HG03064 (cell line): Measurements from ENCODE around the gene ZFHX3.

Experiments used
- ATAC-seq: cut with Tn5 transposase; IDR thresholded peaks from one replicate; pipeline ENCODE4 v1.9.1; 2021; ENCODE audit warnings: low read depth; ENCODE audit not compliant: unreplicated experiment

ZFHX3 gene

DNA sequence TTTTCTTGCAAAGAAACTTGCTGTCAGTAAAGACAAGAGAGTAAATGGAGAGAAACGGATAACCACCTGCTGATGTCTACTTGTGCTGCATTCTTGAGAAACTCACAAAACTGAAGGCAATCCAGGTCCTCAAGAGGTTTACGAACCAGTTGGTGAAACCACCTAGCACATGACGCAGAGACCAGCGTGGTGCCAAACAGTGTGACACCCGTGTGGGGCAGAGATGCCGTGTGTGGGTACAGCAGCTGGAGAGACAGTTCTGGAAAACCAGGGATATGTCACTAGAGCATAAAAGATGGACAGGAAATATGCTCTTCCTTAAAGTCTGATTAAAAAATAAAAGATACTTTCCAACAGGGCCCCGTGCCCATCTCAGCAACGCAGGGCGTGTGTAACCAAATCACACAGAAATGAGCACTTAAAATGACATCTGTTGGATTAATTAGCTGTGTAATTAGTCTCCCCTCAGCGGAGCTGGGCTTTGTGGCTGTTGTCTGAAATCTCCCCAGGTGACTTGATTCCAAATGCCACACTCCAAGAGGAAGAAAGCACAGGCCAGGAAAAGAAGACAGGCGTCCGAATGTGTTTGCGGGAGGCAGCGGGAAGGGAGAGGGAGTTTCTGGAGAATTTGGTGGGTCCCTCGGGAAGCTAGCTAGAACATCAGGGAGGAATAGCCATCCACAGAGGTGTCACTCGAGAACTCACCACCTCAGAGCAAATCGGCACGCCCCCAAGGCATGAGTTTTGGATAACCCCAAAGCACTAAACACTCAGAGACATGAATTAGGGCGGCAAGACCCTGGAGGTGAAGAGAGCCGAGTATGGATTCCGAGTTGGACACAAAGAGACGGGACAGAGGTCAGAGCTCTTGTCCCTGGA, 109.8 kb downstream of the ZFHX3 start:
- no peak for ATAC-seq

DNA sequence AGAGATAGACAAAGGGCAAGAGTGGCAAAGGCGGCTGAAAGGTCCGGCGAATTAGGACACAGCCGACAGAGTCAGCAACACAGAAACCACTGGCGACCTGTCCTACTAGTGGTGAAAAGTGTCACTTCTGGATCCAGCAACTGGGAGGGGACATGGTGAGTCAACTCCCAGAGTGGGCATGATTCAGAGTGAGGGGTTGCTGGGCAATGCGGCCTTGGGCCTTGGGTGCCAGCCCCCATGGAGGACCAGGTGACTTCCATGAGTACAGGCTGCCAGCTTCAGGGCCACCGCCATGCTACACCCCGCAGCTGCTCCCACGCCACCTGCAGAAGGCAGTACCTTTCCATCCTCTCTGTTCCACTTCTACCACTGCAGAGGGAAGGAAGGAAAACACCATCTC, 110.6 kb downstream of the ZFHX3 start:
- ATAC-seq = no peak

DNA sequence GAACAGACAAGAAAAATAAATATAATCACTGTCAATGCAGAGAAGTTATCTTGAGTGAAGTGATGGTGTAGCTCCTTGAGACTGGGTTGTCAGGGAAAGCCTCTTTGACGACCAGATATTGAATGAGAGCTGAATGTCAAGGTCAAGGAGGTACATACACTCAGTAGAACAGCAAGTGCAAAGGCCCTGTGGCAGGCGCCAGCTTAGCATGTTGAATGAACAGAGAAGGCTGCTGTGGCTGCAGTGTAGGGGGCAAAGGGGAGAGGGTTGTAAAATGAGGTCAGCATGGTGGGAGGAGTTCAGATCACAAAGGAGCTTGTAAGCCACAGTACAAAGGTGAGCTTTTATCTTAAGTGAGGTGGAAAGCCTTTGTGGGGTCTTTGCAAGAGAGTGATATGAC, 111.5 kb downstream of the ZFHX3 start:
- no peak for ATAC-seq

DNA sequence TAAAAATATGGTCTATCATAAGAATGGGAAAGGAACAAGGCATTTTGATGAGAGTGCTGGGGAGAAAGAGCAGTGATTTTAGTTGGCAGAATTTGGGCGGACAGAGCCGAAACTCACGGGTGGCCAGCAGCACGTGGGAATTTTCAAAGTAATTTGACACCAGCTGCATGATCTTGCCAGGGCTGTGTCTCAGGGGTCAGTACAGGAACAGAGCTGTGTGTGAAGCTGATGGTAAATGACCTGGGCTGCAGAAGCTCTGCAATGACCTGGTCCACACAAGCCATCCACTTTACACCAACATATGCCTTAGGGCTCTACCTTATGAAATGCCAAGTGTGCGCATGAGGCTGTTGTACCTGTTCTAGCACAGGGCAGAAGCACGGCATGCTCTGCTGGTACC, 112.0 kb downstream of the ZFHX3 start:
- ATAC-seq = no peak

DNA sequence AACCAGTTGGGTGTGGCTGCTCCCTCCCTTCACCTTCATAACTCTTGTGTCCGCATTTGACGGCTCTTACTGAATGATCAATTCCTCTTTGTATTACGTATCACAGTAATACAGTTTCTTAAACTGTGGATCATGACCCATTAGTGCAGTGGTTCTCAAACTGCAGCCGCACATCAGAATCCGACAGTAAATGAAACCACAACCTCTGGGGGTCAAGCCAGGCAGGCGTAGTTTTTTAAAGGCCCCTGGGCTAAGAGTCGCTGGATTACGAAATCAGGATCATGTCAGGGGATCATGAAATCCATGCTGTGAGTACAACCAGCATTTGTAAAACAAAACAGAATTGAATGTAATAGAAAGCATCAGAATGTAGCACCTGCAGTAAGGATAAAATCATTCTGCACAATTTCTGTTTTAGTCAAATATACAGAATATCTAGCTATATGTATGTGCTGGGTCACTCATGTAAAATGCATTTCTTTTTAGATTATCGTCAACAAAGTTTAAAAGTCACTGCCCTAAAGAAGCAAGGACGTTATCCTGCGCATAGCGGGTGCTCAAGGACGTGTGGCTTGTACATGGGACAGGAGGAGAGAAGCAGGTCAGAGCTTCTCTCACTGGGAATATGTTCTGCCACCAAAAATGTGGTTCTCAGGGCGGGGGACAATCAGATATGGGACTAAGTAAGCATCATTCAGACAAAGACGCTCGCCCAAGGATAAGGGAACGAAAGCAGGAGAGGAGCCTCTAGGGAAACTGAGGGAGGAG, 113.1 kb downstream of the ZFHX3 start:
- no peak for ATAC-seq

DNA sequence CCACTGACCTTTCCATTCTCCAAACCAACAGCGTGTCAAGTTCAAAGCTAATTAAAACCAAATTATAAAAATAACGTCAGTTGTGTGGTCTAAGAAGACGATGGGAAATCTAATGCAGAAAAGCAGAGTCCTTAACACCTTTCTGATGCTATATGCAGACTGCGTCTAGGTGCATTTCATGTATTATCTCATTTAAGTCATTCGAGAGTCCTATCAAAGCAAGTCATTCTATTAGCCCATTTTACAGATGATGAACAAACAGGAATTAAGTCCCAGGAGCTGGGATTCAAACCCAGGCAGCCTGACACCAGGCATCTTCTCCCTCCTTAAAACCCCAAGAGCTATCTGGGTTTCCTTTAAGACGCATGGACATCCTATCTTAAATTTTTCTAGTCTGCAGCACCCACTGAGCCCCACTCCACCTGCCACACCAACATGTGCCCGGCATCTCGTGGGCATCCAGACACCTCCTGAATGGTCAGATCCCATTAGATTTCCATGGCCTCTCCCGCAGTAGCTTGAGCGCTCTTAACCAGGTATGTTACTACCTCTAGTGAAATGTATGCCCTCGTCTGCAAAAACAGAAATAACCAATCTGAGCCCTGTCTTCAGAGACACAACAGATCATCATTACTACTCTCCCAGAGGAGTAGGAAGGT, 115.1 kb downstream of the ZFHX3 start:
- no peak for ATAC-seq

DNA sequence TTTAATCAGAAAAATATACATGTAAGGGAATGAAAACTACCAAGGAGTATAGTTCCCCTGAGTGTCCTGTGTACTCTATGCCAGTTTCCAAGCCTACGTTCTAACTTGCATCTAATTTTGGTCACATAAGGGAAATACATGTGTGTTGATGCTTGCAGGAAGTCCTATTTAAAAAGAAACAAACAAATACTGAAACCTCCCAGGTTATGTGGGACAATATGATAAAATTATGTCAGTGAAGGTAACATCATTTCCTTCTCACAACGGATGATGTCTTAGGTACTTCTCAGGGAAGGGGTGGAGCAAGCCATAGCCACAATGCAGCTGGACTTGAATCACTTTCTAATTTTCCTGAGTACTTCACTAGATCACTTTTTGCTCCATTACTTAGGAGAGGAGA, 115.9 kb downstream of the ZFHX3 start:
- no peak for ATAC-seq

DNA sequence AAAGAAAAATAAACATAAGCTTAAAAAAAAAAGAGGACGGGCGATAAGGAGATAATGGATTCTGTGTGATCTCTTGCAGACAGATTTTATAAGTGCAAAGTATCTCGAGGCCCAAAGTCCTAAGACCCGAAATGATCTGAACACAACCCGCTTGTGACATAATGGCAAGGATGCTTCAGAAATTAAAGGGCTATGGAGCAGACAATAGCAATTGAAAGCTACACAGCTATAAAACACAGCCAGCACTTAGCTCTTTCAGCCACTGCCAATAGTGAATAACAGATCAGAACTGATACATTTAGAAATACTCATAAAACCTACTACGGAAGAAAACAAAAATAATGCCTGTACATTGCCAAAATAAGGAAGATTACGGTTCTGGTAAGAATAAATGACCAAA, 117.5 kb downstream of the ZFHX3 start:
- no peak for ATAC-seq

DNA sequence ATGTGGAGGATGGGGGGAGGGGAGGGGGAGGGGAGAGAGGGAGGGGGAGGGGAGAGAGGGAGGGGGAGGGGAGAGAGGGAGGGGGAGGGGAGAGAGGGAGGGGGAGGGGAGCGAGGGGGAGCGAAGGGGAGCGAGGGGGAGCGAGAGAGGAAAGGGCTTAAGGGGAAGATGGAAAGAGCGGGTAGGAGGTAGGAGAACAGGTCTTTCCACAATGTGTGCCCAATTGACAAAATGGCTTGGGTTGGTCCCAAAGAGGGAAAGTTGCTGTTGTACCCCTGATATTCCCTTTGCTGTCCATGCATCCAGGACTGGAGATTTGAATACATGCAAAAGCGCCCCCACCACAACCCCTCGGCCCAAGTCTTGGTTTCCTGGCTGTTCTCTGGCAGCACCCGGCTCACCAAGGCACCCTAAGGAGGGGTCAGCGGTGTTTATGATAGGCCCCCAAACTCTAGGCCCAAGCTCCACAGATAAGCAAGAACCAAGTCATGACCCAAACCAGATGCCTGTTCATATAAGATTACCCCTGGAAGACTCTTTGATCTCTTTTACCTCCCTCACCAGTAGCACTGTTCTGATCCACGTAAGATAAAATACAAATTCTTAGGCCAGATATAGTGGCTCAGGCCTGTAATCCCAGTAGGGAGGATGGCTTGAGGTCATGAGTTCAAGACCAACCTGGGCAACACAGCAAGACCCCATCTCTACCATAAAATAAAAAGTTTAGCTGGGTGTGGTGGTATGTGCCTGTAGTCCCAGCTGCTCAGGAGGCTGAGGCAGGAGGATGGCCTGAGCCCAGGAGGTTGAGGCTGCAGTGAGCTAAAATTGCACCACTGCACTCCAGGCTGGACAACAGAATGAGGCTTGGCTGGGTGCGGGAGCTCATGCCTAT, 119.6 kb downstream of the ZFHX3 start:
- no peak for ATAC-seq

DNA sequence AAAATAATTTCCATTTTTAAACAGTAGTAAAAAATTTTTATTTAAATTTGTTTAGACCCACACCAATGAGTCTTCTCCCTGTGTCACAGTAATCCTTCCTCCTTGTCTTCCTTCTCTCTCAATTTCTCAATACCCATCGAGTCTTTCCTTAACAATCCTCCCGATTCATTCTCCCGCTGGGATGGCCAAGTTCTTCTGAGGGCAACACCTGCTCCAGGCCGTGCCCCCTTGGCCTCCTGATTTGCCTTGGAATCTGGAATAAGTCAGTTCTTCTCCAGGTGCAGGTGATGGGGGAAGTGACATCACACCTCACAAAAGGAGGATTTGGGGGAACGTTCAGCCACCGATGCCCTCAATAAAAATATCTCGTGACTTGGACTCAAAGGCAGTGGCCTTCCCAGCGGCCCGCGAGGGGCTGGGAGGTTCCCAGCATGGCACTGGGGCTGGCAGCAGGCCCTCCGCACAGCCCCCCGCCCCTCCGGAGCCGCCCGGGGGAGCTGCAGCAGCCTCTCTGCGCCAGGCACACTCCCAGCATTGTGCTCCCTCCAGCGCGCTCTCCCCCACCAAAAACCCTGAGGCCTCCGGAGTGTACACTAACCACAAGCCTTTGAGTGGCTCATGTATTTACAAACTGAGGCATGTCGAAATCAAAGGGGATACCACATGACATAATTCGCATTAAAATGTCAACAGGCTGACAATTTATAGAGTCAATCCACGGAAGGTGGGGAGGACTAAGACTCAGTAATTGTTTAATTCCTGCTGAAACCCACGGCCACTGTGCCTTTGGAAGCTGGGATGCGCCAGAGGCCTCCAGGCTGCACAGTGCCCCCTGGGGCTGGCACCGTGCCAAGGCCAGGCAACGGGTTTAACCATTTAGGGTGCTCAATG, 120.5 kb downstream of the ZFHX3 start:
- ATAC-seq = no peak

DNA sequence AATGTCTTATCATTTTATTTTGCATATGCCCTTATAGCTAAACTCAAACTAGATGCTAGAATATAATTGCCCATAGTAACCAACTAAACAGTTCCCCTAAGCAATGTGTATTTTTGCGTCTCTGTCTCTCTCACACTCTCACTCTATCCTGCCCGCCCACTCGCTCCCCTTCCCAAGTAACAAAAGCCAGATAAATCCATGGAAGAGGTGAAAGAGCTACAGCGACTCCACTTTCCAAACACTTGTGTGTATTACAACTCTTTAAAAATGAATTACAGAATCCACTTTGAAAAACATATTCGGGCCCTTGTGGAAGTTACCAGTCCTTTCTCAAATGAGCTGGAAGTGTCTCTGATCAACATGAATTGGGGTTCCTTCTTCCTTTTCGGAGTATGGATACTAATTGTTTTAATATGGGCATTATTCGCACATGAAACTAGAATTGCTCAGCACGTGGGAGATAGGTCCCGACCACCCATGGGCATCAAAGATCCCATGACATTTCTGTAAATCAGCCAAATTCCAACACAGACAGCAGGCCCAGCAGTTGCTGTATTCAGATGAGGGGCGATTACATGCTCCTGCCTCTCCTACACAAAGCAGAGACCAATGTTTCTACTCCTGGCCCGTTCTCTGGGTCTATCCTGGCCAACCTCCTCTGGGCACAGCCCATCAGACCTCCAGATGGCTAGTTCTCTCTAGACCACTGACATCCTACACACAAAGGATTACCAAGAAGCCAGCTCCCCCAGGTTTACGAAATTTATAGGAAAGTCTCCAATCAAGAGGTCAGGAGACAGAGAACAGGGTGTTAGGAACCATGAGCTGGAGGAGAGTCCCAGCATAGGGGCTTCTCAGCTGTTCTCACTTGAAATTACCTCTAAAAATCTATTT, 121.5 kb downstream of the ZFHX3 start:
- ATAC-seq = no peak

DNA sequence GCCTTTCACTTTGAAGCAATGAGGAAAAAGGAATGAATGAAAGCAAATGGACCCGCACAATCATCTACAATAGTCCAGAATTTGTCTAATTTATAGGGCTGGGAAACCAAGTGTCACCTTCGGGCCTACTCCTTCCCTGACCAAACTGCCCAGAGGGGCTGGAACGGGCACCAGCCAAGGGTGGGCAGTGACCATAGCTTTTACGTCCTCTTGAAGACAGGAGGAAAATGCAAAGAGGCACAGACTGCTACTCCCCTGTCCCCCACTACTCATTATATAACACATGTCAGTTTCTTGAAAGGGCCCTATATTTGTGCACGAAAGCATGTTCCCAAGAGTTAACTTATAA, 122.3 kb downstream of the ZFHX3 start:
- no peak for ATAC-seq

DNA sequence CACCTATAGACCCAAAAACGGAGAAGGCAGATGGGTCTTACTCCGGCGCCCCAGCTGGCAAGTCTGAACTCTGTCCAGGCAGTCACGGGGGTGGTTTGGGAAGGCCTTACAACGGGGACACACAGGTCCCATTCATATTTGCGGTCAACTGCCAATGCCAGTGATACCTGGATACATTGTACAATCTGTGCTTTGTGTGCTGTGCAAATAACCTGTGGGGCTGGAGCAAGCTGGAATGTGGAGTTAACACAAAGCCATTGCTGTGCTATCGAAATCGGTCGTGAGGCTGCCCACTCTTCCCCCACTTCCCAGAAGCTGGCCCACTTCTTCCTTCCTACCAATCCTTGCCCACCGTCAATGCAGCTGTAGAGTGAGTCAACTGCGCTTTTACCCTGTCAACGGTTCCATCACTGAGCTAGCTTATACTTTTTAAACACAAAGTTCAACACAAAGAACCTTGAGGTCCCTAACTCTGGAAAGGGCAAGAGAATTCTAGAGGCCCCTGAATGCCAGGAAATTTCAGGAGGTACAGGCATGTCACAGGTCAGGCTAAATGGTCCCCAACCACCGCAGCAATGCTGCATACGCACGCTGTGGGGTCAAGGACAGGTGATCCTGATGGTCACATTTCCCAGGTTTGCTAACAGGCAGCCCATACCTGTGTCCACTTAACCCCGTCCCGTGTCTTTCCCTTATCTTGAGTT, 122.8 kb downstream of the ZFHX3 start:
- ATAC-seq = no peak

DNA sequence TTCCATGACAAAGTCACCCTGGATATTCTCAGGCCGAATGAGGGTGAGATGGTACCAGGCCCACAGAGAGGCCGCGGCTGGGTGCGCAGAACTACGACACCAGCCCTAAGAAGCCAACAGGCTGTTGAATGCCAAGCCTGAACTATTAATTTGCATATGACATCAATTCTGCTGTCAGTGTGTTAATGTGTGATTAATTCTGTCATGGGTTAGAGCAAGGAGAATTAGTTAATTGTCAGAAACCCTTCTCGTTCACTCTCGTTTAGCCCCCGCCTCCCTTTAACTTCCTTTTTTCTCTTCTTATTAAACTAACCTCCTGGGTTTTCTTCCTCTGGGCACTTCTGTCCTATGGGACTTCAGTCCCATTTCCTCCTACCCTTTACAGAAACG, 123.4 kb downstream of the ZFHX3 start:
- no peak for ATAC-seq

DNA sequence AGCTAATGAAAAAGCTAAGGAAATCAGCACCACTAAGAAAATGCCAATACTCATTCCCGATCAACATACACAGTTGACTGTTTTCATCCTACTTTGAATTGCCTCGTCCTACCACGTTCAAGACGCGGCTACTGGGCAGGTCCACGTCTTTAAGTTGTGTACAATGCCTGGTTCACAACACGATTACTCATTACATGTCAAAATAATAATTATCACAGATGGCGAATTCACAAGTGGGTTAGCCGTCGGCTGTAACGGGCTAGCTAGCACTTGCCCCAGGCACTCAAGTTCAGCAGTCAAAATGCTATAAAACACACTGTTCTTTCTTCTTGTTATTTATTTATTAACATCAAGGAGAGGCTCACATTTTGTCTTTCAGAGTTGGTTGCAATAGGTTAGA, 124.2 kb downstream of the ZFHX3 start:
- ATAC-seq = no peak

DNA sequence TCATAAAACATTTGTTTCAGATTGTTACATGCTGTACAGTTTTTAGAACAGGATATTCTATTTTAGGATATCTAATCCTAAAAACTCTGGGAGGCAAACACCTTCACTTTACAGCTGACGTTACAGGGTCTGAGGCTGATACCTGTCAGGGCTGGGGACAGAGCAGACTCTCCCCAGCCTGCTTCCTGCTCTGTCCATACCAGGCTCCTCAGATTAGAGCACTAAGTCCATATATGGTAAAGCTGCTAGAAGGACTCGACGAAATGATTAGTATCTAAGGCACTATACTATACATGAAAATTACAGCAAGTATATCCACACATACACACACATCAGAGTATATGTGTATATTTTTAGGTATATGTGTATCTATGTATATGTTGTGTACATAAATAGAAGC, 125.2 kb downstream of the ZFHX3 start:
- no peak for ATAC-seq

DNA sequence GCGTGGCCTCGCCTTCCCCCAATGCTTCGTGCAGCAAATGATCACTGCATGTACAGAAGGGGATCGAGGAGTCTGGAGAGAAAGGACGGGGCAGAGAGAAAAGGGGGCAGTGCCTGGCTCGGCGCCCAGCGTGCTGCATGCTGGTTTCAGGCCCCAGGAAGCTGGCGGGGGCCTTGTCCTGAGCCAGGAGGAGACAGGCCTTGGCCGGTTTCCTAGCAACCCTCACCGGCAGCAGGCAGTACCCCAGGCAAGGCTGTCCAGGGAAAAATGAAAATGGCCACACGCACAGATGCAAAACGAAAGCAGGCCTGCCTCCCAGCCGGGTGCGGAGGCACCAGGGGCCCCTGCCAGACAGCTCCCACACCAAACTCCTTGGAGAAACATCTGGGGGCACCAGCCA, 126.3 kb downstream of the ZFHX3 start:
- ATAC-seq = no peak

DNA sequence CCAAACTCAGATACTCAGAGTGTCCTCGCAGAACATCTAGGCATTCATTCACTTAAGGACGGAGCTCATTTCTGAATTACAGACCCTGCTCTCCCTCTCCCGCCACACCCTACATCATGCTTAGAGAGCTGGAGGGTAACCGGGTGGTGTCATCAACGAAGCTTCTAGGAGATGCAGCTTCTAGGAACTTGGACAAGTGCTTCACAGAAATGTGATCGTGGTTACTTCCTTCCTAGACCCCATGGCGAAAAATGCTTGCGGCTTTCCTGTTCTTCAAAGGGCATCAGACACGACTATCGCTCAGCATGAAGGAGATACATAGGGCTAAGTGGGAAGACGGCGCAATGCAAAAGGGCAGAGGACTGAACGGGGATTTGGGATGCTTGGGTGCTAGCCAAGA, 126.8 kb downstream of the ZFHX3 start:
- no peak for ATAC-seq
